ENCODE results near the gene MKI67.

GRCh38 chr10:128125944-128126764, at the start of gene MKI67:
- TF ChIP-seq ZNF543 (CRISPR knock-in tag; IDR thresholded peaks at IDR 0.05) (no peak), HOXA5 (CRISPR knock-in tag; IDR thresholded peaks at IDR 0.05) (no peak)
